ENCODE data around the gene CD81.
"Not testable (repeated sequence)": the region's sequence is repeated elsewhere in the genome, so short reads cannot be mapped to it uniquely, and the experiment has no call there.

The CD81 gene

GRCh38 chr11:2361565-2361964, 15.5 kb upstream of the CD81 start:
- DNase-seq (ENCODE audit: low read depth), result no peak
- TF ChIP-seq POLR2A (IDR thresholded peaks at IDR 0.05; ENCODE audit: extremely low read depth, insufficient read length) (no peak), MYC (IDR thresholded peaks at IDR 0.05; ENCODE audit: low read depth, low read length) (no peak), CTCF (IDR thresholded peaks at IDR 0.05; ENCODE audit: low read depth, low read length) (no peak), MAX (IDR thresholded peaks at IDR 0.05; ENCODE audit: low read depth, low read length) (no peak)
- no peak overlapping the region for H3K4me3 ChIP-seq (ENCODE audit: low read depth, low read length)

- TF ChIP-seq MYC (IDR thresholded peaks at IDR 0.05; ENCODE audit: low read depth, low read length), result no peak
- no peak for TF ChIP-seq POLR2A (IDR thresholded peaks at IDR 0.05; ENCODE audit: extremely low read depth, insufficient read length)
- no peak for DNase-seq (ENCODE audit: low read depth)
- no peak overlapping the region for H3K4me3 ChIP-seq (ENCODE audit: low read depth, low read length)
Measured at GRCh38 chr11:2362414-2362813, 14.7 kb upstream of the CD81 start.

GRCh38 chr11:2363130-2363529, 14.0 kb upstream of the CD81 start:
- H3K4me3 ChIP-seq (ENCODE audit: low read depth, low read length), result no peak overlapping the region
- no peak for TF ChIP-seq MYC (IDR thresholded peaks at IDR 0.05; ENCODE audit: low read depth, low read length)
- no peak for TF ChIP-seq CTCF (IDR thresholded peaks at IDR 0.05; ENCODE audit: low read depth, low read length)
- no peak for TF ChIP-seq POLR2A (IDR thresholded peaks at IDR 0.05; ENCODE audit: extremely low read depth, insufficient read length)
- TF ChIP-seq MAX (IDR thresholded peaks at IDR 0.05; ENCODE audit: low read depth, low read length), result no peak
- no peak for DNase-seq (ENCODE audit: low read depth)

GRCh38 chr11:2363577-2364370, 13.3 kb upstream of the CD81 start:
- DNase-seq (ENCODE audit: low read depth), result no peak
- H3K4me3 ChIP-seq (ENCODE audit: low read depth, low read length), result no peak overlapping the region
- TF ChIP-seq CTCF (IDR thresholded peaks at IDR 0.05; ENCODE audit: low read depth, low read length) (no peak), MYC (IDR thresholded peaks at IDR 0.05; ENCODE audit: low read depth, low read length) (no peak), POLR2A (IDR thresholded peaks at IDR 0.05; ENCODE audit: extremely low read depth, insufficient read length) (no peak)

- DNase-seq (ENCODE audit: low read depth); H3K4me3 ChIP-seq (ENCODE audit: low read depth, low read length): not testable (repeated sequence)
Measured at GRCh38 chr11:2364386-2364785, 12.7 kb upstream of the CD81 start.

- no peak overlapping the region for H3K4me3 ChIP-seq (ENCODE audit: low read depth, low read length)
- TF ChIP-seq POLR2A (IDR thresholded peaks at IDR 0.05; ENCODE audit: extremely low read depth, insufficient read length) (no peak), MAX (IDR thresholded peaks at IDR 0.05; ENCODE audit: low read depth, low read length) (no peak), CTCF (IDR thresholded peaks at IDR 0.05; ENCODE audit: low read depth, low read length) (no peak), MYC (IDR thresholded peaks at IDR 0.05; ENCODE audit: low read depth, low read length) (no peak)
- DNase-seq (ENCODE audit: low read depth), result no peak
Measured at GRCh38 chr11:2365571-2366210, 11.4 kb upstream of the CD81 start.

- H3K4me3 ChIP-seq (ENCODE audit: low read depth, low read length), result no peak overlapping the region
- no peak for TF ChIP-seq MAX (IDR thresholded peaks at IDR 0.05; ENCODE audit: low read depth, low read length)
- TF ChIP-seq MYC (IDR thresholded peaks at IDR 0.05; ENCODE audit: low read depth, low read length), result no peak
- no peak for TF ChIP-seq POLR2A (IDR thresholded peaks at IDR 0.05; ENCODE audit: extremely low read depth, insufficient read length)
- no peak for TF ChIP-seq CTCF (IDR thresholded peaks at IDR 0.05; ENCODE audit: low read depth, low read length)
- no peak for DNase-seq (ENCODE audit: low read depth)
Measured at GRCh38 chr11:2366276-2366675, 10.8 kb upstream of the CD81 start.
